Kidney epithelial cell (primary cell): Measurements from ENCODE around the gene BLTP3A. TPM values are rescaled to one million over a fixed set of nuclear protein-coding genes. Genes with fewer than 3 reads are reported as not detected.
"Not testable (repeated sequence)": the region's sequence is repeated elsewhere in the genome, so short reads cannot be mapped to it uniquely, and the experiment has no call there.

Experiments
- DNase-seq: peaks from one replicate; pipeline ENCODE4 v3.0.0-alpha.2; 2010; ENCODE audit warnings: low read depth
- H3K27me3 ChIP-seq: 2 replicates; pipeline ENCODE4 v1.6.0; 2011; ENCODE audit warnings: low read length; ENCODE audit not compliant: control insufficient read depth, insufficient read depth
- H3K36me3 ChIP-seq: 2 replicates; pipeline ENCODE4 v1.5.1; 2011; ENCODE audit warnings: low read length; ENCODE audit not compliant: control insufficient read depth, insufficient read depth
- H3K4me3 ChIP-seq: 2 replicates; pipeline ENCODE4 v1.5.1; 2011; ENCODE audit warnings: low read depth, mild to moderate bottlenecking, control low read depth, low read length
- total RNA-seq: library from RNA; depleted of rRNA; stranded (reverse); fragments of >200 nt; gene quantifications from 2 replicates; pipeline ENCODE4 v1.2.3, GENCODE V29; 2015
- TF ChIP-seq, protein P1 (sequence below): IDR thresholded peaks from 2 replicates; pipeline ENCODE4 v1.5.1; 2011; ENCODE audit warnings: mild to moderate bottlenecking, moderate library complexity, low read length, control low read depth, inconsistent platforms; ENCODE audit not compliant: insufficient read depth, poor library complexity, severe bottlenecking

BLTP3A gene
- total RNA-seq, 1 donor from 2014 or later, result 17.0 TPM

- TF ChIP-seq, protein P1, sequence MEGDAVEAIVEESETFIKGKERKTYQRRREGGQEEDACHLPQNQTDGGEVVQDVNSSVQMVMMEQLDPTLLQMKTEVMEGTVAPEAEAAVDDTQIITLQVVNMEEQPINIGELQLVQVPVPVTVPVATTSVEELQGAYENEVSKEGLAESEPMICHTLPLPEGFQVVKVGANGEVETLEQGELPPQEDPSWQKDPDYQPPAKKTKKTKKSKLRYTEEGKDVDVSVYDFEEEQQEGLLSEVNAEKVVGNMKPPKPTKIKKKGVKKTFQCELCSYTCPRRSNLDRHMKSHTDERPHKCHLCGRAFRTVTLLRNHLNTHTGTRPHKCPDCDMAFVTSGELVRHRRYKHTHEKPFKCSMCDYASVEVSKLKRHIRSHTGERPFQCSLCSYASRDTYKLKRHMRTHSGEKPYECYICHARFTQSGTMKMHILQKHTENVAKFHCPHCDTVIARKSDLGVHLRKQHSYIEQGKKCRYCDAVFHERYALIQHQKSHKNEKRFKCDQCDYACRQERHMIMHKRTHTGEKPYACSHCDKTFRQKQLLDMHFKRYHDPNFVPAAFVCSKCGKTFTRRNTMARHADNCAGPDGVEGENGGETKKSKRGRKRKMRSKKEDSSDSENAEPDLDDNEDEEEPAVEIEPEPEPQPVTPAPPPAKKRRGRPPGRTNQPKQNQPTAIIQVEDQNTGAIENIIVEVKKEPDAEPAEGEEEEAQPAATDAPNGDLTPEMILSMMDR, result no peak
- no peak for DNase-seq
- H3K36me3 ChIP-seq, result no peaks in the 10 kb centered on the region
- H3K27me3 ChIP-seq, result no peaks in the 10 kb centered on the region
- H3K4me3 ChIP-seq, result no peak overlapping the region
Observed at GRCh38 chr6:34810017-34810882, 18.4 kb downstream of the BLTP3A start.

GRCh38 chr6:34810936-34811632 is 19.2 kb downstream of the BLTP3A start:
- TF ChIP-seq, protein P1, result no peak
- Histone ChIP-seq H3K36me3 (no peaks in the 10 kb centered on the region), H3K4me3 (no peak overlapping the region), H3K27me3 (no peaks in the 10 kb centered on the region)
- no peak for DNase-seq

- DNase-seq, result no peak
- H3K27me3 ChIP-seq, result no peaks in the 10 kb centered on the region
- TF ChIP-seq, protein P1, result no peak
- no peaks in the 10 kb centered on the region for H3K36me3 ChIP-seq
- no peak overlapping the region for H3K4me3 ChIP-seq
Observed at GRCh38 chr6:34813028-34813713, 21.3 kb downstream of the BLTP3A start.

GRCh38 chr6:34816635-34817301 is 24.9 kb downstream of the BLTP3A start:
- H3K27me3 ChIP-seq, result no peaks in the 10 kb centered on the region
- H3K4me3 ChIP-seq, result no peak overlapping the region
- H3K36me3 ChIP-seq, result no peaks in the 10 kb centered on the region
- DNase-seq, result no peak
- TF ChIP-seq, protein P1, result no peak

GRCh38 chr6:34817446-34817845 is 25.6 kb downstream of the BLTP3A start:
- Histone ChIP-seq H3K36me3 (no peaks in the 10 kb centered on the region), H3K4me3 (no peak overlapping the region), H3K27me3 (no peaks in the 10 kb centered on the region)
- DNase-seq, result no peak
- TF ChIP-seq, protein P1, result no peak

- not testable (repeated sequence) for H3K27me3 ChIP-seq, H3K4me3 ChIP-seq, H3K36me3 ChIP-seq, DNase-seq
Observed at GRCh38 chr6:34818872-34819570, 27.1 kb downstream of the BLTP3A start.
